Activated CD8-positive, alpha-beta memory T cell treated with anti-CD3 and anti-CD28 coated beads, Interleukin-2, amount 50 U/mL, for 4 hours (primary cell): Measurements from ENCODE around the gene DNAJC10.

ENCODE experiments used
- DNase-seq: peaks from one replicate; pipeline ENCODE4 v3.0.0-alpha.2; 2020

DNAJC10 gene

DNA sequence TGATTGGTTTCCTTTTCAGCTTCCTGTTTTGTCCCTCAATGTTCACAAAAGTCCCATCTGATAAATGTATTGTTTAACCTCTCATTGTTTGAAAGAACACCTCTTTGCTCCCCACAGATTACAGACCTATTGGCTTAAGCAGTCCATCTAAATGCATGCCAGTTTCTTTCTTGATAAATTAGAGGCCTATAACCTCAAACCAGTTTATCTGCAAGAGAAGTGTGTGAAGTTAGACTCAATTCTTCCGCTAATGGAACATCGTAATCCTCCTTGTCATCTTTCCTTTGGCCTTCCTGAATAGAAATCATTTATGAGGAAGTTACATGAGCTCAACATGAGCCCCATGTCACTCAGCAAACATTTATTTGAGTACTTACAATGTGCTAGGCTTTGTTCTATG is 76.4 kb downstream of the DNAJC10 start:
- DNase-seq: no peak

- DNase-seq: no peak
Measured at GRCh38 chr2:182798736-182799135, 82.7 kb downstream of the DNAJC10 start.

- DNase-seq: no peak
Measured at GRCh38 chr2:182804128-182804527, 88.1 kb downstream of the DNAJC10 start.

- DNase-seq: no peak
Measured at GRCh38 chr2:182807319-182807718, 91.3 kb downstream of the DNAJC10 start.

DNA sequence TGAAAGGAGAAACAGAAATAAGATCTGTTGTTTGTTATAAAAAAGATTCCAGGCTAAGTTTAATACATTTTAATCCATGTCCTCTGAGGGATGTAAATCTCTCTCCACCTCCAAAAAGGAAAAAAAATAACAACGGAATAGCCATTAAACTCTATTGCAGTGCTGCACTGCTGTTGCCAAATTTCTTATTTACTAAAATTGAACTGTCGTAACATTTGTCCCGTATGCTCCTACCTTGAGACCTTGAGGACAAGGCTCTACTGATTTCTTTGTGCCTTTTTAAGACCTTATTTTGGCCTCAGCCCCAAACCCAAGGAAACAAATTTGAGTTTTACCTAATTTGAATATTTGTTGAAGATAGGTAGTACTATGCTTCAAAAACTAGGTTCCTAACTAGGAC is 94.0 kb downstream of the DNAJC10 start:
- DNase-seq: no peak

DNA sequence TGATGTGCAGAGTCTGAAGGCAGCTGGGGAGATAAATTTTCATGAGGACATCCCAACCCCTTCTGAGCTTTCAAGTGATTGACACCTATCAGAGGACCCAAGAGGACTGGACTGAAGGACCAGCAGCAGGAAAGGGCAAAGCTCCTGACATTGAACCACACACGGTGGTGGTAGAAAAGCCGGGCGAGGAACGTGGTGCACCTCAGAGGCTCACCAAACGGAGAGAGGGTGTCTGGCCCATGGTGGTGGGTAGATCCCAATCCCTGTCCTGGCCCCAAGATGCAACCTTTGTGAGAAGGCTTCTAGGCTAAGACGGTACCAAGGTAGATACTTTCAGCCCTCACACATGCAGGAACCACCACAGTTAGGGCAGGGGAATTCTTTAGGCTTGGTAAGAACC is 98.3 kb downstream of the DNAJC10 start:
- DNase-seq: no peak

DNA sequence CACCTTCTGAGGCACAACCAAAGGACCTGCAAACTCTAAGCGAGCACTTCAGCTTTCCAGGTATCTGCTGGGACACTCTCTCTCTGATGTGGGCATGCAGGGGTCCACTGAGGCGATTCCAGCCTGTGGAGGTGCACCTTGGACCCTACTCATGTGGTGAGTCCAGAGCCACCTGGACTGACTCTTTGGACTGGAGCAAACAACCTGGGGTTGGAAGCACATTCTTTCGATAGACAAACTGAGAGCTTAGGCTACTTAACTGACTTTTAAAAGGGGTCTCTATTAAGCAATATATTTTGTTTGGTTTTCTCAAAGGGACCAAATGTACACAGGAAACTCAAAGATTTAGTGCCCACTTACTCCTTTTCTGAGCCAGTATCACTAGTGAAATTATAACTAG is 98.7 kb downstream of the DNAJC10 start:
- no peak for DNase-seq

DNA sequence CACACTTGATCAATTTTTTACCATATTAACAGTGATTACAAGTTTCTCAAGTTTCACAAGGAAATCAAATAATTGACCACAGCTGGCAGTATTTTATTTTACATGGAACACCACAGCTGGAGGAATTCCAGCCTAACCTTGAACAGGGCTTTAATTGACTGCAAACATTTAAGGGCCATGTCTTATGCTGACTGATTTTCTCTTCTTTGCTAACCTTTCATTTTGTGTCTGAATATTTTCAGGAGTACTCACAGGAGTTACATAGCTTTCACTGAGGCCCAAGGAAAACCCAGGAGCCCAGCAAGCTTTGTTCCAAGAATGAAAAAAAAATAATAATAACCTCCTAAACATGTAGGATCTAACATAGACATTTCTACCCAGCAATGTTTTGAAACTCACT is 100.8 kb downstream of the DNAJC10 start:
- no peak for DNase-seq

DNA sequence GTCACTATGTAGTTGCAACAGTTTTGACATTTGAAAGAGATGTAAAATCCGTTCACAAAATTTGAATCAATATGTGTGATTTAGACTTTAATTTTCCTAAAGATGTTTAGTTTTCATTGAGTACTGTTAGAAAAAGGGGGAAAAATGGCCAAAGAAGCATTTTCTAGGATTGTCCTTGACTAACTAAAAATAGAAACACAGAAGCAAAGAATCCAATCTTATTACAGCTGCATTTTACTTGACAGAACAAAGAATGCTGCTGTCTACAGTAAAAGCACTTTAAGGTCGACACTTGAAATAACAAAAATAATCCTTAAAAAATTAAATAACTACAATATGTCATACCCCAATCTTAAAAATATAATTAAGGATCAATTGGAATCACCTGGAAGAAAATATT is 101.5 kb downstream of the DNAJC10 start:
- DNase-seq: no peak

DNA sequence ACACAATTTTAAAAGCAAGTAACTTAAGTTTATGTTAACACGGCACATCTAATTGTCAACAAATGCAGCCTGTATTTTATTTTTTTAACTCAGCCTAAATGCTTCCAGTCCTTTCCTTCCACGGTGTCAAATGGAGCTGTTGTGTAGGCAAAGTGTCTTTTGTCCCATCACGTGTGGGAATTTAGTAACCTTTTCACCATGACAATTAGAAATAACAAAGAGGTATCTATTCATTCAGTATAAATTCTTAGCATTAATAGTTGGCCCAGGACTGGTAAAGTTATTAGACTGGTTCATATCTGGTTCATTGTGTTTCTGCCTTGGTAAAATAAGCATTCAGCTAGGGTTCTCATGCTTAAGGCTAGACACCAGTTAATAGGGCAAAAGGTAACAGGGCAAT is 102.4 kb downstream of the DNAJC10 start:
- no peak for DNase-seq

GRCh38 chr2:182818925-182819324 is 102.9 kb downstream of the DNAJC10 start:
- no peak for DNase-seq

DNA sequence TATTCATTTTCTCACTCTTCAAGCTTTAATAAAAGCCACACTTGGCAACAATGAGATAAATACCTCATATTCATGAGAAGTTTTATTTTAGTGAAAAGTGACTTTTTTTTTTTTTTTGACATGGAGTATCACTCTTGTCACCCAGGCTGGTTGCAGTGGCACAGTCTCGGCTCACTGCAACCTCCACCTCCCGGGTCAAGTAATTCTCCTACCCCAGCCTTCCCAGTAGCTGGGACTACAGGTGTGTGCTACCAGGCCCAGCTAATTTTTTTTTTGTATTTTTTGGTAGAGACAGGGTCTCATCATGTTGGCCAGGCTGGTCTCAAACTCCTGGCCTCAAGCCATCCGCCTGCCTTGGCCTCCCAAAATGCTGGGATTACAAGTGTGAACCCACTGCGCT is 103.4 kb downstream of the DNAJC10 start:
- DNase-seq: no peak

DNA sequence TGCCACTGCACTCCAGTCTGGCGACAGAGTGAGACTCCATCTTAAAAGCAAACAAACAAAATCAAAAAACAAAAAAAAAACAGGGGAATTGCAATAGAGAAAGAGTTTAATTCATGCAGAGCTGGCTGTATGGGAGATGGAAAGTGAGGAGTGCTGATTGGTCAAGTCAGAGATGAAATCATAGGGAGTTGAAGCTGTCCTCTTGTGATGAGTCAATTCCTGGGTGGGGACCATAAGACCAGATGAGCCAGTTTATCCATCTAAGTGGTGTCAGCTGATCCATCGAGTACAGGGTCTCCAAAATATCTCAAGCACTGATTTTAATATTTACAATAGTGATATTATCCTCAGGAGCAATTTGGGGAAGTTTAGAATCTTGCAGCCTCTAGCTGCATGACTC is 105.1 kb downstream of the DNAJC10 start:
- no peak for DNase-seq

- DNase-seq: no peak
Measured at GRCh38 chr2:182822733-182823132, 106.7 kb downstream of the DNAJC10 start.

DNA sequence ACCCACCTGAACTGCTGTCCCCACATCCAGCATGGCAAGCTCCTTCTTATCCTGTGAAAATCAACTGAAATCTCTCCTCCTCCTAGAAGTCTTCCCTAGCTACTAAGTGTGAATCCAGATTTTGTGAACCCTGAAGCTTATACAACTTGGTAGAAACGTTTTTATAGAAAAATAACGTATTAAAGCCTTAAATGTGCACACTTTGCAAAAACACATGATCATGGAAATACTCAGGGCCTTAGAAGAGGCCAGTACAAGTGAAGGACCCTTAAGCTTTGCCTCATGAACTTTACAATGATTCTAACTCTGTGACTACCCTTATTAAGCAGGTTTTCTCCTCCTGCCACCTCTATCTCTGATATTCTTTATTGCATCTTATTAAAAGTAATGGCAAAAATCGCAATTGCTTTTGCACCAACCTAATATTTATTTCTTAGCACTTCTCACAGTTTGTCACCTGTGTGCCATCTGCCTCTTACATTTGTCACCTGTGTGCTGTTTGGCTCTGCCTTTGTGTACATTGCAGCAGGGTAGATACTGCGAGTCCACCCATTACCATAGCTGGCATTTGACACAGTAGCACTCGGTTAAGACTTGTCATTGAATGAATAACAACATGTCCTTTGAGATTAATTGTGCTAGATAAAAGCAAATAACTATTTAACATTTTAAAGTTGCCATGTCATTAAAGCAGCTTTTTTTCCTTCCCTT is 108.2 kb downstream of the DNAJC10 start:
- DNase-seq: no peak

DNA sequence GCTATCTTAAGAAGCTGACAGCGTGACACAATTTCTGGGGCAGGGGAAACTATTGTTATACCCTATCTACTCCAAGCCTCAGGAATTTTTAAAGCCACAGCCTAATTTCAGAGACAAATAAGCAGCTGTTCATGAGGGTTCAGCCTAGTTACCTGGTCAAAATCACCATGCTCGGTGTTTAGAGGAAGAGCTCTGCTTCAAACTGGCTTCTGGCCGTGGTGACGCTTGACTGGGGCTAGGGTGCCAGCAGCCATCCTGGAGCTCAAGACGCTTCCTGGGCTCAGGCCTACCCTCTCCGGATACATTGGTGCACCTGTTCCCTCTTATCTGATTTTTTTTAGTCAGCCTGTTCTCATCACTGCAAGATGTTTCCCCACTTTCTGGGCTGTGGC is 108.7 kb downstream of the DNAJC10 start:
- no peak for DNase-seq

DNA sequence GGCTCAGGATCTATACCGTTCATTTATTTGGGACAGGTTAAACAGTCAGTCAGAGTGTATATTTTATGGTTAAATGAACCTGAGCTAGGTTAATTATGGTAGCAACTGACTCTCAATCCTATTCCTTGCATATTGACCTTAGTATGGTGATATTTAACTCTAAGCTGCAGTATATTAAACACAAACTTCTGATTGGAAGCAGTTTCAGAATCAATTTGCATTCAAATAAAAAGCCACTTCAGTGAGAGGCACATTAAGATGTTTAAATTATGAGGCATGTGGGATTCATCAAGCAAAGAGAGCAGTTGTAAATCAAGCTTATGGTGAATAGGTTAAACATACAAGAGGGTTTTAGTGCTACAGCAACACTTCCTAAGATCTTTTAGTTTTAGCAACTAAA is 110.0 kb downstream of the DNAJC10 start:
- no peak for DNase-seq

- no peak for DNase-seq
Measured at GRCh38 chr2:182826496-182826895, 110.4 kb downstream of the DNAJC10 start.

DNA sequence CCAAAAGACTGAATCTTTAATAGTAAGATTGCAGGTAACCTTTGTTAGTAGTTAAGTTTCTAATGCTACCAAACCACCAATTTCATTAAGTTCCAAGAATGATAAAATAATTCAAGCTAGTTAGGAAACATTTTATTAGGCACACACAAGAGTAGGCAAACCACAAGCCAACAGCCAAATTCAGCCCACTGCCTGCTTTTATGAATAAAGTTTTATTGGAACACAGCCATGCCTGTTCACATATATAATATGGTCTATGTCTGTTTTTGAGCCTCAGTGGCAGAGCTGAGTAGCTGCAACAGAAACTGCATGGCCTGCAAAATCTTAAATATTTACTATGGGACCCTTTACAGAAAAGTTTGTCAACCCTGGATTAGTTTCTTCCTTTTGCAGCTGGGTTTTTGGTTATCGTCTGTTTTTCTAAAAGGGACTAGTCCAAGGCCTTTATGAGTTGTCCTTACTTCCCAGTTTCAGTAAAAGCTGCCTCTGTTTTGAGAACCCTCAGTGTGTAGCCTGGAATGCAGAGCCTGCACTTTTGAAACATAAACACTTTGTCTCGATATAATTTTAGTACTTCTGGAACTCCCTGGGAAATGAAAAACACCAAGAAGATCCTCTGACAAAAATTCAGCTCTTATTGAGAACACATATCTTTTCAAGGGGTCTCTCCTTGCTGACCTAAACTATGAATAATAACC is 111.3 kb downstream of the DNAJC10 start:
- DNase-seq: no peak

GRCh38 chr2:182831101-182831500 is 115.0 kb downstream of the DNAJC10 start:
- no peak for DNase-seq

DNA sequence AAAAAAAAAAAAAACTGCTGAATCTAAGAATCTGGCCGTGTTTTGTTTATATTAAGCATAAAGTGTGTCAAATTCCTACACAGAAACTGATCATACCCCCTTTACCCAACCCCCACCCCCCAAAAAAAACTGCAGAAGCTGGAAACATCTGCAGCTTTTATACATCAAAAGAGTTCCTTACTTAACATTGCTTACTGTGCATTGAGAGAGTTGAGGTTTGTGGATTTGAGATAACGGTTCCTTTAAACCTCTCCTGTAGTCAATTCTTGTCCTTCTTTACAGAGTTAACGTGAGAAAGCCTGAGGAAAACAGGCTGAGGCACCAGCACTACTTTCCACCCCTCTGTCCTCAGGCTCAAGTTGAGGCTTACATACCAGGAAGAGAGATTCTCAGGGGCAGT is 115.9 kb downstream of the DNAJC10 start:
- DNase-seq: no peak

GRCh38 chr2:182833084-182833854 is 117.2 kb downstream of the DNAJC10 start:
- no peak for DNase-seq

DNA sequence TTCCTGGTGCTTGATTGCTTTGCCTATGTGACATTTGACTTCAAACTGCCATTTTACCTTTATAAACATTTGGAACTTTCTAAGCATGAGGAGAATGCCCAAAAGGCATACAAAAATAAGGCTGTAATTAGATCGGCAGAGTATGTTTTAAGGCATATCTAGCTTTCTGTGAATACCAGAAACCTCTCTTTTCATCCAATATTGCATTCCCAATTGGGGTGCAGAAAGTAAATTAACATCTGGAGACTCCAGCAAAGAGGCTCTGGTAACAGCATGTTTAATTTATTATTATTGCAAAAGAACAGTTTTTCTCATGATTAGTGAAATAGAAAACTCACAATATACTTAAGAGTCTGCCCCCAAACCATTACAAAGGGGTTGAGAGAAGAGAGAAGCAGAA is 118.2 kb downstream of the DNAJC10 start:
- DNase-seq: no peak

DNA sequence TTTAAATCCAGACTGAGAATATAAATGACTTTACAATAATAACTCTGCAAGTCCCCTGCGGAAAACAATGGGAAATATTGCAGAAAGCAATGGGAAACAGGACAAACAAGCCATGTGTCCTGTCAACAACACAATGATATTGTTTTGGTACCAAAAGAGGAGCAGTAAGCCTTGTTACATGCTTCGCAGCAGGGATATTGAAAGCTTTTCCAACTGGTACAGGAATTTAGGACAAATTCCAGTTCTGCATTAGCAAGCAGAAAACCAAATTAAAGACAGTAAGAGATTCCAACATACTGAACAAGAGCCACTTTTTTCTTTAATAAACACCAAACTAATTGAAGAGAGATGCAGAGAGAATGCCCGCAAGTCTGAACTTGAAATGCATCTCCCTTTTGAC is 120.4 kb downstream of the DNAJC10 start:
- no peak for DNase-seq
